NCI-H2171 treated with DMSO at 0.1 percent for 48 hours (cell line): ENCODE measurements around the gene ATG5.

Experiments
- DNase-seq: peaks from one replicate; lab custom pipeline; 2025; lab: John Stamatoyannopoulos, UW

Gene ATG5

DNA sequence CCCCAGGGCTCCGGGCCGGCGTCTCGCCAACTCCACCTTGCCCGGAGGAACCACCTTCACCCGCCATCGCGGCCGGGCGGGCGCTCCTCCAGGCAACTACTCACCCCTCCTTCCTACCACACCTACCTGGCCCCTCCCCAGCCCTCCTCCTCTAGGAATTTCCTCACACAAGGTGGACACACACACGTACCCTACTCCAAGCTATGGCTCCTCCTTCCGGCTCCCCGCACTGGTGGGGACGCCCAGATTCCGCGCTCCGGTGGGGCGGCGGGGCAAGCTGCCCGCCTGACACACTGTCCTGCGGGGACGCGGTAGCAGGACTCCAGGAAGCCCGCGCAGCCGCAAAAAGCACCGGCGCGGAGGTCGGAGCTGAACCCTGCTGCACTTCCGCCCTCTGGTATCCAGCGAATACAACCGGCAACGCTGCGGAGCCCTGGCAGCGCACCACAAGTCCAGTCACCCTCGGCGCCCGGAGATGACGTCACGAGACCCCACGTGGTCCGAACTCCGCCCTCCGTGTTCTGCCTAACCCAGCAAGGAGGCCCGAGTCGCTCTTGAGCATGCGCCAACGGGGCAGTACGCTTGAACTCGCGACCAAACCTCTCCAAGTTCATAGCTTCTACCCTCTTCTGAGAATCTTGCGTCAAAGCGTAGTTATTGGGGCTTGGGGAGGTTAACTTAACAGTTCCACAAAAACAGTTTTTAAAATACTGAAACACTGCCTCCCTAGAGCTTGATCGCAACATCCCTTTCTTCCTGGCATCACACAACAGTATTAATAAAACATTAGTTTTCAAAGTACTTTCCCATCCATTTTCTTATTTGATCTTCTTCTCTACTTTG, at the start of gene ATG5:
Gene ATG5, minus strand, starts transcription at position 425 of the 843 bp plus-strand sequence. CDS start 9,552 bp downstream, outside the sequence.
- DNase-seq: peak; percentile 99

DNA sequence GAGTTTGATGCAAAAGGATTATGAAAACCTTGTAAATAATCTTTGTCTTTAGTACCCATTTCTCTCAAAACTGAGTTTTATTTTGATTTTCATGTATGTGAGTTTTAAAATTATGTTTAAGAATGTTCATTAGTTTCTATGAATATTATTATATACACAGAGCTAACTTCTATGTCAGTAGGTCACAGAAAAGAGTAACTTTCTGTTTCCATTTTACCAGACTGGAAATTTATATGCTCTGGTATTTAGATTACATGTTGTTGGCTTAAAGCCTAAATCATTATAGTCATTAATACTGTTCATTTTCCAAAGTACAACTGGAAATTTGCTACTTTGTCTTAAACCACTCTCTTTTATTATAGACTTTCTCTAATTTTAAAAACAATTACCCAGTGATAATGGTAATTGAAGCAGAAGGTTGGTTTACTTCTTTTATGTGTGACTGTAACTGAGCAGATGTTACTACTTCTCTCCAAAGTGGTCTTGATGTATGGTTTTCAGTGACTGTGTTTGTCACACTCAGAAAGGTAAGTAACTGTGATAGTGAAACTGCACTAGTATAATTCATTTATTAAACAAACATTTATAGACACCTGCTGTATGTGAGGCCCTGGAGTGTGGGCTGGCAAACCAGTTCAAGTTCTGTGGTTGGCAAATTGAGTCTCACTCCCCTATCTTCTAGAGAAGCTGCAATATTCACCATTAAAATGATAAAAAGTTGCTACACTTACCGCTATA, 48.1 kb upstream of the ATG5 start:
- no peak for DNase-seq

DNA sequence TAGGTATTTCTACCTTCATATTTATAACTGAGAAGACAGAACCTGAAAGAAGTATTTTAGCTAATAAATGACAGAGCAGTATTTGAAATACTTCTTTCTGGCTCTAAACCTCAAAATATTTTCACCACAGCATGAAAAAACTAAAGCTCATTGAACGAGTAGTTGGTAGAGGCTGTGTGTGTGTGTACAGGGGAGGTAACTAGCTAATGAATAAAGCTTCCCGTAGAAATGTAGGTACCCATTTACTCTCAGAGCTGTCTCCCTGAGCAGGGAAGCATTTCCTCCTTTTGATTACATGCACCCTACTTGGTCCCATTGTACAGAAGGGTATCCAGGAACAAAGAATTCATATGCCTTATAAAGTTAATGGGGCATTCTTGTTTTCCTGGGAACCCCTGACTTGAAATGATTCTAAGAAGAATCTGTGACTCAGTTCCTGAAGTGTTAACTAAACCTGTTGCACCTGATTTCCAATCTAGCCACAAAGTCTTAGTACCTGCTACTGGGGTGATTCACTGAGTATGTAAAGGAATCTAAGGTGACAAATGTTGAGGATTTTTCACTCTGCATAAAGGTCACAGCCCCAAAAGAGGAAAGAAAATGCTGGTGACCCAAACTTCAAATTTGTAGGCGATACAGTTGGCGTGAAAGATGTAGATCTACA, 47.4 kb upstream of the ATG5 start:
- DNase-seq: no peak

DNA sequence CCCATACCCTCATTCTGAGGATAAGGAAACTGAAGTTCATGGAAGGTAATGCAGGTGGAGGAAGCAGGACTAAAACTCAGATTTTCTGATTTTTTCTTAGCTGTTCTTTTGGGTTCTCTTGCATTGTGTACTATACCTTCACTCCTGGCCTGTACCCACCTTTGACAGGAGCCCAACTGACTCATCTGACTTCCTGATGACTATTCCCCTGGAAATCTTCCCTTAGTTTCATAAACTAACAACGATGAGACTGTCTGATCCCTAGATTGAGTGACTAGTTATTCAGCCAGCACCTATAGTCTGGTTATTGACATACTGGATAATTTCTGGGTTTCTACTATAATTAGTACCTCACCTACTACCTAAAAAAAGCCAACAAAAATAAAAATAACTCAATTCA, 45.1 kb upstream of the ATG5 start:
- DNase-seq: no peak

DNA sequence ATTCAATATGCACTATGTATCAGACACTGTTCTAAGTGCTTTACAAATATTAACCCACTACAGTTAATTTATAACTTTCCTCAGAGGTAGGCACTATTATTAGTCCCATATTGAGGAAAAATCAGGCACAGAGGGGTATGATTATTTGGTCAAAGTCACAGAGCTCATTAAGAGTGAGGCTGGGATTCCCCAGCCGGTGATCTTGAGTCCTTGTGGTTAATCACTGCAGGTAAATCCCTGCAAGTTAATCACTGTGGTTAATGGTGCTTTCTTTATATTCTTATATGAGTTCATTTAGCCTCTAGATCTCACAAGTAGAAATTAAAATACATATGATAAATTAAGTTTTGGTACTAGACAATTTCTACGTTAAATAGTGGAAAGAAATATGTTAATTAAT, 44.2 kb upstream of the ATG5 start:
- no peak for DNase-seq

DNA sequence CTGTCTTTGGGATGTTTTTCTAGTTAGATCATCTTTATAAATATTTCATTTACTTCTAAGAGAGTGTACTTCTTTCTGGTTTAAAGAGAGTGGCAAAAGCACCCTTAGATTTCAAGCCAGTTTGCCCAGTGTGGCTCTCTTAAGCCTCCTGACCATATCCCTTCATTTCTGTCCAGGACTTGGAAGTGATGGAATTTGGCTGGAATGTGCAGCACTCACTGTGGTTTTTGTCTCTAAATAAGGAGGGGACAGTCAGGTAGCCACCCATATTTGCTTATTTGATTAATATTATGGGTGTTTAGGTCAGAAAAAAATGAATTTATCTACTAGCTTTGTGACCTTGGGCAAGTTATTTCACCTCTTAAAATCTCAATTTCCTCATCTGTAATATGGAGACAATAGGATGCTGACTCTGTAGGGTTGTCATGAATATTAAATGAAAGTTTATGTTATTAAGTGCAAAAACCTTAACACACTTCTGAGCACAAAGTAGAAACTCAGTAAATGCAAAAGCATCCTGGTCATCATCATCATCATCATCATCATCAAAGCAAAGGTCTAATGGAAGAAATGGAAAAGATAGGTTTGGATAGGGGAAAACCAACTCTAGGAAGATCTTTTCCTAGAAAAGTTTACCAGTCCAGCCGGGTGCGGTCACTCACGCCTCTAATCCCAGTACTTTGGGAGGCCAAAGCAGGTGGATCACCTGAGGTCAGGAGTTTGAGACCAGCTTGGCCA, 38.0 kb upstream of the ATG5 start:
- DNase-seq: no peak

DNA sequence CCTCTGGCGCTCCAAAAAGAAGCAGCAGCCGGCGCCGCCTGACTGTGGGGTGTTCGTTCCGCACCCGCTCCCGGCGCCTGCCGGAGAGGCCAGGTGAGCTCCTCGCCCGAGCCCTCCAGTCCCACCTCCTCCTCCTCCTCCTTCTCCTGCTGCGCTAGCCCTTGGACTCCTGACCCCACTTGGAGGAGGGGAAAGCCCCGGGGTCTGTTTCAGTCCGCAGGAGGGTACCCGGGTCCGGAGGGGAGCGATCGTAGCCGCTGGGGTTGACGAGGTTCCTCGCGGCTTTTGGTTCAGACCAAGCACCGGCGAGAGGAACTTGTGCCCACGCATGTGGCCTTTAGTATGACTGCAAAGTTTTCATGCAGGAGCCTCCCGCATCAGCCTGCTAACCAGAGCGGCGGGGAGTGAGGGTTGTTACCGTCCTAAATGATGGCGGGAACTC, 35.5 kb upstream of the ATG5 start:
- no peak for DNase-seq

DNA sequence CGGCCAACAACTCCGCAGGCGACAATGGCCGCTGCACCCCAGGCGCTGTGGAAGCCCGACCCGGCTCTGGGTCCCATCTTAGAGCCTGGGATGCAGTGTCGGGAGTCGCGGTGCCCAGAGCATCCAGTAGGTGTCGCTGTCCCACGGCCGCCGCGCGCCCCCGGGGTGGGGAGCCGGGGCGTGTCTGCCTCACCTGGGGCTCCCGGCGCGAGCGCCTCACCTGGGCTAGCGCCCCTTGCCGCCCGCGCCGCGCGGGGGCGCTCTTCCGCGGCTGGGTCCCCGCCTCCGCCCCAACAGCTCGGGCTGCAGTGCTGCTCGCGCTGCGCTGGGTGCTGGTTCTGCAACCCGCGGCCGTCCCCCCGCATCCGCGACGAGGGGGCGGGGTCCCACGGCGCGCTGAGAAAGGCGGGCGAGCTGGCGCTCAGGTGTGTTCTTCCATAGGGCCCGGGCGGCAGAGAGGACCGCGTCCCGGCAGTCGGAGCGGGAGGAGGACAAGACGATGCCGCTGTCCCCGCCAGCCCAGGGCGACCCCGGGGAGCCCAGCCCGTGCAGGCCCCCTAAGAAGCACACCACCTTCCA, 34.9 kb upstream of the ATG5 start, which contains the start of gene CRYBG1:
Gene CRYBG1, plus strand, starts transcription at position 308 of the 579 bp plus-strand sequence. Its CDS starts 192 bp downstream, at position 500.
- peak; percentile 82 for DNase-seq

DNA sequence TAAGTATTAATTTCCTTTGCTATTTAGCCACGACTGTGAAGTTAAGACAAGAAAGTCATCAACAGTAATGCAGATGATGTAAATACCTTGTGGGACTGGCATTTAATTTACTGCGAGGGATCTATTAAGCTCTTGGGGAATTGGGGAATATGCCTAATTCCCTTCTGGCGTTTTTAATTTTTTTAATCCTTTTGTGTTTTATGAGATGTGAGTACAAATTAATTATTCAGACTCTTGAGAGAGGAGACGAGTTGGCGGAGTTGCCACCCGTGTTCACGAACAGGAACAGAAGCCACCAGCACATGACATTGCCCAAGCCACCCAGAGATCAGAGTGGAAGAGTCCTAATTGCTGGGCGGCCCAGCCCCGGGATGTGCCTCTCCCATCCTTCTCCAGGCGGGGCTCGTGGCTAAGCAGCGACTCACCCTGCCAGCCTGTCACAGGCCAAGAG, 34.4 kb upstream of the ATG5 start:
- no peak for DNase-seq

DNA sequence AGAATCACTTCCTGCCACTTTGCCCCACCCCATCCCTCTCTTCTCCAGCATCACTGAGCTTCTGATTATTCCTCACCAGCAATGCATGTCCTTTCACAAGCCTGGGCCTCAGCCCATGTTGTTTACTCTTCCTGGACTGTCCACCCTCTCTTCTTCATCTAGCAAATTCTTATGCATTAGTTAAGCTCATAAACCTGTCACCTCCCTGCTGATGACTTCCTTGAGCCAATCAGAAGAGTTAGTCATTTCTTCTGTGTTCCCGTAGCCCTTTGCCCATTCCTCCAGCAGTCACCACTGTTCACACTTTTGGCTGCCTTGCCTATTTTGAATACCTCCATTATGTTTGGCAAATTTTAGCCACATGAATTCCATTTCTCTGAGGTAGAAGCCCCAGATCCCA, 30.8 kb upstream of the ATG5 start:
- DNase-seq: no peak

DNA sequence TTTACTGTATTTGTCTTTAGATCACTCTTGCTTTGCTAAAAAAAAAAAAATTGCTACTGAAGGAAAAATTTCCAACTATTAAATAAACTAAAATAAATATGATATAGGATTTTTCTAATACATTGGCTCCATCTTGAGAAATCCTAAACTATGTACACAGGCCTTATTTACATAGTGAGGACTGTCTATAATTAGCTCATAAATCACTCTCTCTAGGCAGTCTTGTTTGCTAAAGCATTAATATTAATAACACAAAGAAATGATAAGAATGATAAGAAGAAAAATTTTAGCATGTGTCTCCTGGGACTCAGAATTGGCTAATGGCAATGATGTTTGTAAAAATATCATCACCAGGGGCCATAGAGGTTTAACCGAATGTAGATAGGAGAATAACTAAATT, 21.7 kb upstream of the ATG5 start:
- no peak for DNase-seq

DNA sequence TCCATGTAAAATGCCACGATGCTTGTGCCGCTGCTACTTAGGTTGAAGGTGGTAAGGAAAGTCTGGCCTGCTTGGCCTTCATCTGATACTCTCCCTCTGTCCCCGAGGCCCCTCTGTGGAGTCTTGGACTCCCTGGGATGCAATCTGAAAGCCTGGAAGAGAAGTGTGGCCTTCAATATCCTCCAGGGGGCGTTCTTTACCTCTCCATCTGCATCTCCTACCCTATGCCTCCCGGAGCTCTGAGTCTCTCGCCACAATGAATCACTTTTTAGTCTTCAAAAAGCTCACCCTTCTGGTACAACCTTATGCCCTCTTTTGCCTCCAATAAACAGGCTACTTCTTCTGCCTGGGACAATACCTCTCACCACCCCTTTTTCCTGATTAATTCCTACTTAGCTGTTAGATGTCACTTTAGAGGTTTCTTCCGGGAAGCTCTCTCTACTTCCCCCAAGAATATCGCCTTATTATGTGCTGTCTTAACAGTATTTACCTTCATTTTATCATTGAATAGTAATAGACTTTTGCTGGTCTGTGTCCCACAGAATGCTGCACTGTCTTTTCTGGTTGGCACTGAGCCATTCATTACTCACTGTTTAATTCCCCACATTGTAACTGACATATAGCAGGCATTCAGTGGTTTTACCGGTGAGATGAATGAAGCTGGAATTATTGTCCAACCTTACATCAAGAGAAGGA, 13.9 kb upstream of the ATG5 start:
- DNase-seq: peak; percentile 73

DNA sequence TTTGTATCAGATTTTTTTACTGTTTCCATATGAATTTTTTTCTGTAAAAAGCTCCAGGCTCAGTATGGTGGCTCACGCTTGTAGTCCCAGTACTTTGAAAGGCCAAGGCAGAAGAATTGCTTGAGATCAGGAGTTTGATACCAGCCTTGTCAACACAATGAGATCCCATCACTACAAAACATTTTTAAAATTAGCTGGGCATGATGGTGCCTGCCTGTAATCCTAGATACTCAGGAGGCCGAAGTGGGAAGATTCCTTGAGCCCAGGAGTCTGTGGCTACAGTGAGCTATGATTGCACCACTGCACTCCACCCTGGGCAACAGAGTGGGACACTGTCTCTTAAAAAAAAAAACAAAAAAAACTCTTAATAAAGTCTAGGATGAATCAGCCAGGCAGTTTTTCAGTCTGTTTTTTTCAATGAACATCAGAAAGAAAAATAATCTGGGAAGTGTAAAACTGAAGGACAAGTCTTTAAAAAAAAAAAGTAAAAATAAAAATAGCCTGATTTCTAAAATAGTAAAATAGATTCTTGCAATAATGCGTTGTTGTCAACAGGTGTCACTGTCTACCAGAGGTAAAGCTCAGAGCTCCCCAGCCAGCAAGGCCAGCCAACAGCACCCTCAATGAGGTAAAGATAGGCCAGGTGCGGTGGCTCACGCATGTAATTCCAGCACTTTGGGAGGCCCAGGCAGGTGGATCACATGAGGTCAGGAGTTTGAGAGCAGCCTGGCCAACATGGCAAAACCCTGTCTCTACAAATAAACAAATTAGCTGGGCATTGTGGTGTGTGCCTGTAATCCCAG, 9.3 kb upstream of the ATG5 start:
- DNase-seq: peak; percentile 67

DNA sequence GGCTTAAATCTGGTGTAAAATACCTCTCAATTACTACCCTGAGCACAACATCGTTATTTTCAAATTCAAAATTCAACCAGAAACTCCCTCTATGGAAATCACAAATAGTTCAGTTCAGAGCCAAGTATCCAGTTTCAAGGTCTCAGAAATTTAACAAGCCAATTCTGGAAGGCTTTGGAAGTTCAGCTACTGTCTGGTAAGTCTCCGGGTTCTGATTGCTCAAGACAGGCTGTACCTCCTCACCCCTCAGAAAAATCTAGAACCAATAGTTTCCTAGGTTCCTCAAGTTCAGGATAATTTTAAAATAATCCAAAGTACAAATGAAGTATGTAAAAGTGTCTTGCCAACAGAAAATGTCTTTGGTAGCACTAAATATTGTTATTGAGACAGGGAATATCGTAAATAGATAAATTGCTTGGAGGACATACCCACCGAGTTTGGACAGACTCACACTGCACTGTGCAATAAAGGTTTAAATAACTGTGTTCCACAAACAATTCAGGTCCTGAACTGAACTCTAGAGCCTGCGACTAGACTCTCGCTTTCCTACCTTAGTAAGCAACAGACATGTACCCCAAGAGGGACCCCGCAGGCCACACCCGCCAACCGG, 729 bp downstream of the ATG5 start:
- DNase-seq: peak; percentile 28

DNA sequence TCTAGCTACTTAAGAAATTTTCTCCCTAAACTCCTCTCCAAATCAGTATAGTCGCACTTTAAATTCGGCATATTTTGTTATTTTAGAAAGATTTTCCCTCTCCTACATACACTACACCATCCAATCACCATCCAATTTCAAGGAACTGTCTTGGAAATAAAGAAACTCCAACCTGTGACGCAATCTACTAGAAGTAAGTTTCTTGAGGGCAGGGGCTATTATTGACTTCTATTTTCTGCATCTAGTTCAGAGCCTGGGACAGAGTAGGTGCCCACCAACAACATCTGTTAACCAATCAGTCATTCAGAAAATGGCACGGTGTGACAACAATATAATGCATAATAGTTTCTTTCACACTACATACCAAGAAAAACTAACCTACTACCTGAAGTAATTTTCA, 3.6 kb downstream of the ATG5 start:
- no peak for DNase-seq

DNA sequence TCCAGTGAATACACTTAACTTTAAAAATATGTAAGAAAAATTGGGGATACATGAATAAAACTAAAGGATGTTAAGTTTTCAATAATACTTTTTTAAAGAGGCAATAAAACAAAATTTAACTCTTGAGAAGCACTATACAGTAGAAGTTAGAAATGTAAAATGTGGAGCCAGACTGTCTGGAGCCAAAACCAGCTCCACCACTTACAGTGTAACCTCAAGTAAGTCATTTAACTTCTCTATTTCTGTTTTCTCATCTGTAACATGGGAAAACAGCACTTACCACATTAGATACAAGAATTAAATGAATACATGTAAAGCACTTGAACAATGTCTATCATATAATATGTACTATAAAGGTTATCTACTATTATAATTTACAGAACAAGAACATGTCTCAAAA, 6.7 kb downstream of the ATG5 start:
- DNase-seq: no peak

DNA sequence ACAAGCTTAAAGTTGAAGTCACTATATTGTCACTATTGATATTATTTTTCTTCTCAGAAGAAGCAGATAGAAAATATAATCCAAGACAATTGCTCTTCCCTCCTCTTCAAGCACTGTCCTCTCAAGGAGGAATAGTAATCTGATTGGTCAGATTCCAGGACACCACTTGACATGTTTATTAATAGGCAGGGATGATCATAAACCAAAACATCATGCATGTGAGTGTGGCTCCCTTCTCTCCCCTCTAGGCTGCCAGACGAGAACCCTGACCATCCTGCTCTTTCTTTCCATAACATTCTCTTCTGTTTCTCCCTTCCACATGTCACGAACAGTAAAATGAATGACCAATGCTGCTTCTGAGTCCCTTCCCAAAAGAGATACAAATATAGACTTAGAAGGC, 7.5 kb downstream of the ATG5 start:
- no peak for DNase-seq

DNA sequence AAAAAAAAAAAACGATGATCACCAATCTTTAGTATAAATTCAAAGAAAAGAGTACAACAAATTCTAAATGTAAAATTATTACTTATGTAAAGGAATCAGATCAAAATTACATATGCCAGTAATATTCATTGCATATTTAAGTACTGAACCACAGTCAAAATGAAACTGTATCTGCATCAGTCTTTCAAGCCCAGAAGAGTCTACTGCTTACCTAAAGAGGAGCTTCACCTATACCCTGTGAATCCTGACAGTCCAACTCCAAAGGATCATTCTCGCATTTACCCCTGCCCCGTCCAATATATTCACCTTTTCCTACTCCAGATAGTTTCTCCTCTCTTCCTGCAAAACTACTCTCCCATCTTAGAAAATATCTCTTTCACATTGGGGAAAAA, 9.2 kb downstream of the ATG5 start:
- DNase-seq: peak; percentile 41

DNA sequence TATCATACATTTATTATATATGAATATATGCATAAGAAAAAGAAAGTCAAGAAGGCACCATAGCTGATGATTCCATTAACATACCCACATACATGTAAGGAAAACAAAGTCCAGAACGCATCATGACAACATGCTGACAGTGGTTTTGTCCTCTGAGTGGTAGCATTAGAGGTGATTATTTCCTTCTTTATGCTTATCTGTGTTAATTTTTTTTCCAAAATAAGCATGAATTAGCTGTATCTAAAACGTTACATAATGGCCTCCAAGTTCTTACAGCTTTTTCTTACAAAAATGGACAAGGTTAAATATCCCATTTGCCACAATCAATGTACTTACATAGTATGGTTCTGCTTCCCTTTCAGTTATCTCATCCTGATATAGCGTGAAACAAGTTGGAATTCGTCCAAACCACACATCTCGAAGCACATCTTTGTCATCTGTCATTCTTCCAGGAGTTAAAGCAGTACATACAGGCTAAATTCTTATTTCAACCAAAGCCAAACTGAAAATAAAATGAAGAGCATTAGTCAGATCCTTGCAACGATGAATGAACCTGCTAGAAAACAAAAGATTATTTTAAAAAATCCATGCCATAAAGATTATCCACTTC, 9.7 kb downstream of the ATG5 start:
- DNase-seq: peak; percentile 58
